Activated CD4-positive, alpha-beta T cell treated with anti-CD3 and anti-CD28 coated beads, Interleukin-2, amount 50 U/mL, for 4 hours (primary cell): ENCODE measurements around the gene NECTIN1.

Source experiments
- DNase-seq, 2 experiments: peaks; one replicate each; pipeline ENCODE4 v3.0.0-alpha.2; 2020

NECTIN1 gene

DNA sequence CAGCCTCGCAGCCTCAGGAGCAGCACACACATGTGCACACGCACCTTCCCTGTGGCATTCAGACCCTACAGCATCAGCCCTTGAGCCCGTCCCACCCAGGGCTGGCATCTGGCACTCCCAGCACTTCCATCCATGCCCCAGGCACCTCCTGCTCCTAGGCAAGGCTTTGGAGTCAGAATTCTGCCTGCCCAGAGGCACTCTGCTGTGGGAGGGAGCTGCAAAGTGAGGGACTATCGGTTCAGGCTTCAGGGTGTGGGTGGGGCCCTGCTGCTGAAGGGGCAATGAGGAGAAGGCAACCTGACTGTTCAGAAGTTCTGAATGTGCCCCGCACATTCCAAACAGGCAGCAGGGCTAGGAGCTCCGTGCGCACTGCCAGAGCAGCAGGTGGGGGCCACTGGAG is 39.7 kb downstream of the NECTIN1 start:
- DNase-seq, result no peak

DNA sequence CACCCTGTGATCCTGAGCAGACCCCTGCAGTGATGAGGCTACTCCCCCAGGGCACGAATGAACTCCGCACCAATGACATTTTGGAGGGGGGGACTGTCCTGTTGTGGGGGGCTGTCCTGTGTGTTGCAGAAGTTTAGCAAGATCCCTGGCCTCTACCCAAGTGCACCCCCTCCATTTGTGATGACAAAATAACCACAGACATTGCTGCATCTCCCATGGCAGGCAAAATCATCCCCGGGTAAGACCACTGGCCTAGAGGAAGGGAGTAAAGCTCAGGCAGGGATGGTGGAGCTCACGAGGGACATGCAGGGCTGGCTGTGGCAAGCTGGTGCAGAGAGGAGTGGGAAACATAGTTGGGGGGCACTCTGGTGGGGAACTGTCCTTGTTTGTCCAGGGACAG is 40.6 kb downstream of the NECTIN1 start:
- no peak for DNase-seq

DNA sequence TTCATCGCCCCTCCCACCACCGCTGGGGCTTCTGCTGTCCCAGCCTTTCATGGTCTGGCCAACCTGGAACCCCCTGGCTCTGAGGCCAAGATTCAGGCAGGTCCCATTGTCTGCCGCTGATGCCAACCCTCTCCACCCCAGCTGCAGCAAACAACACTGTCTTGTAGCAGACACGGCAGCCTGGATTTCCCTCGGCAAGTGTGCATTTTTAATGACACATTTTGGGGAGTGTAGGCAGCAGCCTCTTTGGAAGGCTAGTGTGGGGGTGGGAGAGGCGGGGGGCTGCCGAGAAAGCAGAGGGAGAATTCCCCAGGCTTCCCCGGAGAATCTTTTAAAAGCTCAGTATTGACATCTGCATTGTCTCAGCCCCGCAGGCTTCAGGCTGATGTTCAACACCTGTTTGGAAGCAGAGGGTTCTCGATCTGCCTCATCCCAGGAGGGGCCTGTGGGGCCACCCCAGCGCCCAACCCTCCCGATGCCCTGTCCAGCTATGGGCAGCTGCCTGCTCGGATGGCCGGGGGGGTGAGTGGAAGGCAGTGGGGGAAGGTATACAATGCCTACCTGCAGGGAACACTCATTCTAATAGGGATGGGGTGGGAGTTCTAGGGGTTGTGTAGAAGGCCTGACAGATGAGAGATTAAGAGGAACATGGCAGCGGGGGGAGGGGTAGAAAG is 41.5 kb downstream of the NECTIN1 start:
- DNase-seq, result no peak

DNA sequence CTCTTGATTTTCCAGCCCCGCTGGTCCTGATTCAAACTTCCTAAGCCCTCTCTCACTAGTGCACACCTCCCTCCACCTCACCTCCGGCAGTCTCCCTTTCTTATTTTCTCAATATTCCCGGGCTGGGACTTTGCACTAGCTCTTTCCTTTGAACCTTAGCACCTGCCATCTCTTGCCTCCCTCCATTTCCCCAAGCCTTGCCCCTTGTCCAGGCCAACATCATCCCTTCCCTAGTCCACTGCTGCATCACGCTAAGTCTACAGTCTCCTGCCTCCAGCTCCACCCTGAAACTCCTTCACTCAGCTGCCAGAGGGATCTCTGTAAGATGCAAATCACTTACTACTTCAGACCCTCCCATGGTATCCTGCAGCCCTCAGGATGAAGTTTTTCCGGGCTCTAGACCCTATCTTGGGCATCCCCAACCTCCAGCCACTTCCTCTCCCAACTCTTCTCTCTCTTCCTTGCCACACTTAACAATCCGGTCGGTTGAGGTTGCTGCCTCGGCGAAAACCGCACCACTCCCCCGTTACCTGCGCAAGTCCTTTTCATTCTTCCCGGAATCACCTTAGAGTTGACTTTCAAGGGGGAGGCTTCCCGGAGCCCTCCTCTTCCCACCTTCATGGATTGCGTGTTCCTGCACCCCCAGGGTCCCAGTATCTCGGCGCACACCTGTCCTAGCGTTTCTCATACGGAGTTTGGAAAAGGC is 42.7 kb downstream of the NECTIN1 start:
- no peak for DNase-seq

DNA sequence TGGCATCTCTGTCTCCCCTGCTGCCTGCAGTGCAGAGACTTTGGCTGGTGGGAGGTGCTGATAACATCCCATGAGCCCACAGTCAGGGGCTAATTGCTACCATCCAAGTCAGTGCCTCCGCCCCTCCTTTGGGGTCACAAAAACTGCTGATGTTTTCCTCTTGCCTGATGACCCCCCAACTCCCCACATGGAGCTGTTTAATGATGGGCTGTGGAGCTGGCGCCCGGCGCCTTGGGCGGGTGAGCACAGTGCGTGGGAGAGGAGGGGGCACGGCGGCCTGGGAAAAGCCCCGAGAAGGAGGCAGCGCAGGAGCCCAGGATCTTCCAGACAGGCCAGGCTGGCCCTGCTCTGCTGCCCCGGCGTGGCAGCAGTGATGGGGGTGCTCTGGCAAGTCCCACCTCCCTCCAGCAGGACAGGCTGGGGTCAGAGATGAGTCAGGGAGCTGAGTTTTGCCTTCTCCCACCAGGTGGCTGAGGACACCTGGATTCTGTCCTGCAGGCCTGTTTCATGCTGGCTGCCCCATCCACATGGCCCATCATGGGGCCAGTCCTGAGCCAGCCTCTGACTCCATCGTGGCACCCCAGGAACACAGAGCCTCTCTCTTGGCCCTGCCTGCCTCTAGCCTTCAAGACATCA is 43.8 kb downstream of the NECTIN1 start:
- DNase-seq, result no peak

DNA sequence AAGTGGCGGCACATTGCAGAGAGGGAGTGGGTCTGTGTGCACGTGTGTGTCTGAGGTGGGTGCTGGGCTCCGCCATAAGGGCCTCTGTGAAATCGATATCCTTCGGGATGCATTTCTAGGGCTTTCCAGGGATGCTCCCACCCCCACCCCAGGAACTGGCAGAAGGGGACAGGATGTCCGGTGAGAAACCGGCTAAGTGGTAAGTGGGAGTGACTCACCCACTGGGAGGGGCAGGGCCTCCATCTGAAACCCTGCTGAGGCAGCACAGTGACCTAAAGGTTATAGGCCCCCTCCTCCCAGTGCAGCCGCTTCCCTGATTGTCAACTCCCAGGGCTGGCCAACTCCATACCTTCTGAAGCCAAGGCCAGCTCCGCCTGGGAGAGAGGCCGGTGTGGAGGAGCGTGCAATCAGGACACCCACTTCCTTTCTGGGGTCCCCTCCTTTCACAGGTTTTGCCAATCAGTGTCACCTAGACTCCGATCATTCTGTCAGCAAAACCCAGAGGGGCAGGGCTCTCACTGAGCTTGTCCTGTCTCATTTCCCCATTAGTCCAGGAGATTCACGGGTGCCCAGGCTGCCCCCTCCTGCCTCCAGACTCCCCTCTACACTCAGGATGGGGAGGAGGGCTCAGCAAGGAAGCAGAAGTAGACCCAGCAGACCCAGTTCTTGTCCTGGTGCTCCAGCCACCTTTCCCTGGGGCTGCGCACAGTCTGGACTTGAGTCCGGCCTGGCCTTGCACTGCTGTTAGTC is 44.5 kb downstream of the NECTIN1 start:
- DNase-seq, result no peak

DNA sequence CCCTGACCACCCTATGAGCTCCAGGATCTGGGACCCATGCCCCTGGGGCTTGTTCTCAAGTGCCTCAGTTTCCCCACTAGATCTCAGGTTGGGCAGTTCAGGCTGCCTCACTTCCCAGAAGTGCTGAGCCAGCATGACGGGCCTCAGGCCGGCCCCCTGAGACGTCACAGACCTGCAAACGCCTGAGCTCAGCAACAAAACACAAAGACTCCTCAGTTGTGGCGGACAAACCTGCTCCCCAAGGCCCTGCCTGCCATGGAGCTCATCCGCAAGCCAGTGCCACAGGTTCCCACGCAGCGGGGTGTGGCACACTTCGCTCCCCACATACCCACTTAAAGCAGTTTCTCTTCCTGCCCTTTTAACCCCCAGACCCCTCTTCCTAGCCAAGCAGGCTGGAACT is 45.2 kb downstream of the NECTIN1 start:
- DNase-seq, result no peak

DNA sequence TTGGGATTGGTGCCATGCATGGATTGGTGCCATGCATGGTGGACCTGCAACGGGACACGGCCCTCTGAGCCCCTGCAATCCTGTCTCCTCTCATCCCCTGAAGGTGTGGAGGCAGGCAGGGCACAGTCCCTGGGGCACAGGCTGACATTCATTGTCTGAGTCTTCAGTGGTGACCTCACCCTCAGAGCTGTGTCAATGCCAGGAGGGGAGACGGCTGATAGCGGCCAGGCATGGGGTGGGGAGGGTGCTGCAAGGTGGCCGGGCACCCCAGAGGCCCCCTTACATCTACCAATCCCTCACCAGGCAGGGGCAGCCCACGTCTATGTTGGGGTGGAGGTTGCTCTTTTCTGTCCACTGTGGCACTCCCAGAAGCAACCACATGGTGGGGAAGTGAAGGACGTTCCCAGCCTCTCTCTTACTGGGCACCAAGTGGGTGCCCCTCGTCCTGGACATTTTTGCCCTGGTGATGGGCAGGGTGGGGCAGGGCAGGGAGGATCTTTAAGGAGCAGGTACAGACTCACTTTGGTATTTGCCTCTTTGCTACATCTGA is 47.6 kb downstream of the NECTIN1 start:
- DNase-seq, result no peak

DNA sequence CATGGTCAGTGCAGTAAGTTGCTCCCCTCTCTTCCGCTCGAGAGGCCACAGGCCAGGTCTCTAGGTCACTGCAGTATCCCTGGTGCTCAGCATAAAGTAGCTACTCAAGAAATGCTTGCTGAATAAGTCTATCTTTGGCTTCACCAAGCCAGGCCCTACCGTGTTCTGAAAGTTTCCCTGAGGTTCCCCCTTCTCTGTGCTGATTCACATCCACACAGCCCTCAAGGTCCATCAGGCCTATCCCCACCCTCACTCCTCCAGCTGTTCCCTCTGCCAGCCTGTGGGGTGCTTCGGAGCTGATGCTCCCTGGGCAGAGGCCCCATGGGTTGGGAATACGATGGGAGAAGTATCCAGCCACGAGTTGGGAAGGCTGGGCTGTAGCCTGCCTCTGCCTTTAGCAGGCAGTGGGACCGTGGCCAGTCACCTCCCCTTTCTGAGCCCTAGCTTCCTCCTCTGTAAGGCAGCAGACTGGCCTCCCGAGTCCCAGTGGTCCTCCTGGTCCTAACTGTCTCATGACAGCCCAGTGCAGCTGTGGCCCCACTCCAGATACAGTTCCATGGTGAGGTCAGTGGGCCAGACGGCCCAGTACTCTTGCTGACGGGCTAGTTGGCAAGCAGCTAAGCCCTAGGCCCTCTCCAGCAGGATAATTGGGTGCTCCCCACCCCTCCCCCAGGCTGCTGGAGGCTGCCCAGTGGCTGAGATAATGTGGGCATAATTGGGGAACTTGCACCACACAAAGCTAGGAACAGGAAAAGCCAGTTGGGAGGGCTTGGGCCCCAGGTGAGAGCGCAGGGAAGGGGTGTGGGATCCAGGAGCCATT is 48.2 kb downstream of the NECTIN1 start:
- DNase-seq, result no peak

DNA sequence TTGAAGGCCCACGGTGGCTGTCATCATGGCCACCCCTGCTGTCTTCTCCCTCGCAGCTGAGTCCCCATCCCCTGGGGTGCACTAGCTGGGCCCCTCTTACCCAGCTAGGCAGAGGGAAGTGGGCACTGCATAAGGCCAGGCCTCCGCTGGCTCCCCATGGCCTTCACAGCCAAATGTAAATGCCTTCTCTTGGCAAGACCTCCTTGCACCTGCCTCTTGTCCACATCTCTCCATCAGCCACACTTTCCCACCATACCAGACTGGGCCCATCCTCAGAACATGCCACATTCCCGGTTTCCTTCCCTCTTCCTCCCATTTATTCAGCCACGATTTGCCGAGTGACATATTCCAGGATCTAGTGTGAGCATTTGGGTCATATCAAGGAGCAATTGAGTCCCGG is 49.7 kb downstream of the NECTIN1 start:
- DNase-seq, result no peak

DNA sequence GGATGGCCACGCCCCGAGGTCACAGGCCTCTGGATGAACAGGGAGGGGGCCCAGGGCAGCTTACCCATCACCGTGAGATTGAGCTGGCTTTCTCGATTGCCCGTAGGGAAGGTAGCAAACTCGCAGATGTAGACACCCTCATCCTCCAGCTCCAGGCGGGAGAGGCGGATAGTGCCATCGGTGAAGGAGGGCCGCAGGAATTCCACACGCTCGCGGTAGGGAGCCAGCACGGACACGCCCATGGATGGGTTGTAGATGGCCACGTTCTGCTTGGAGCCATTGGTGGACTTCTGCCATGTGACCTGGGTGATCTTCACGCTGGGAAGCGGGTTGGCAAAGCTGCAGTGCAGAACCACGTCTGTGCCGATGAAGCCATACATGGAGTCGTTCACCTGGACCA is 50.6 kb downstream of the NECTIN1 start:
- DNase-seq, result no peak

DNA sequence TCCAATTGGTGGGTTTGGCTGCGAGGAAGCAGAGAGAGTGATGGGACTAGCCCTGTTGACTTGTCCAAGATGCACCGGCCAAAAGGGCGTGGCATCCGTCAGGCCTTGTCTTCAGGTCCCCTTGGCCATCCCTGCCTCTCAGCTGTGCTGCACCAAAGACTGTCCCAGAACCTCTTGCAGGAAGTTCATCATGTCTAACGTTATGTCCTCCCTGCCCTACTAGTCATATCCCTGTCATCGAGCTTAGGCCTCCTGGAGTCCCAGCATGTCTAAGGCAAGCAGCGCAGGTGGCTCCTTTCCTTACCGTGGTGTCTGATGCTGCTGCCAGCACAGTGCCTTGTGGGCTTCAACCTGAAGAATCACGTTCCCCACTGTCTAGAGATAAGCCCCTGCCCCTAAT is 51.2 kb downstream of the NECTIN1 start:
- DNase-seq, result no peak

DNA sequence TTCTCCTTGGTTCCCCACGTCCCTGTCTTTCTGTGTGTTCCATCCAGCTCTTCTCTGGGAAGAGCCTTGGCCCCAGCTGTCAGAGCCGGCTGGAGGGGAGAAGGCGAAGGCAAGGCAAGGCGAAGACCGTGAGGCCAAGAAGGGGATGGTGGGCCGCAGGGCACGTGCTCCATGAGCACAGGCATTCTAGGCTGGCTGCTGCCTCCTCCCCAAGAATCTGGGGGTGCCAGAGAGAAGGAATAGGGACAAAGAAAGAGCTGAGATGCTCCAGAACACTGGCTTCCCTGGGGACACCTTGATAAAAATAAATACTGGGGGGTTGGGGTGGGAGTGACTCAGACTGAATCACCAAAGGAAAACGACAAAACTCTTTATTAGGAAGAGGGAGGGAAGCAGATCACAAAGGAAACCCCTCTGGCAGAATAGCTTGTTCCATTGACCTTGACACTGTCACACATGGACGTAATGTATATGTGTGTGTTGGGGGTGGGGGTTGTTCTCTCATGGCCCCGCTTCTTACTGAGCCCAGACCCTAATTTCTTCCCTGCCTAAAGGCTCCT is 52.5 kb downstream of the NECTIN1 start:
- DNase-seq, result no peak

DNA sequence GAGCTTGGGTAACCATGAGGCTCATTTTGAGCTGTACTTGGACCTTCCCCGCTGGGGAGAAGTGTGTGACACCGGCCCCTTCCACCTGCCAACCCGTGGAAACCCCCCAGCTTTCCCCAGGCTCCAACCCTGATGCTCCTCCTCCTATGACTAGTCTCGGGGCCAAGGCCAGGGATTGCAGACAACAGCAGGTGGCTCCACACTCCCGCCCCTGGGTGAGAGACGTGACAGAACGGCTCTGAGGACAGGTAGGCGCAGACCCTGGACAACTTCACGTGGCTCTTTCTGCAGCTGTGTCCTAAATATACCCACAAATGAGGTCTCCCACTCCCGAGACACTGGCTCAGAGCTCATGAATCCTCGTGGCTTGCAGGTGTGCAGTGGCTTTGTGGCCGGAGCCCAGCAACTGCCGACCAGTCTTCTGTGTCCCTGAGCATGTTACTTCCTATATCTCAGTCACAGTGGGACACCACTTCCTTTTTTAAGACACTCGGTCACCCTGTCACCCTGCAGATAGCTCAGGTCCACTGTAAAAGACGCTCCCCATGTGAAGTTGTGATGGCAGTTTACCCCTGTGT is 55.2 kb downstream of the NECTIN1 start:
- DNase-seq, result peak in 1 of 2 experiments; percentile 4

DNA sequence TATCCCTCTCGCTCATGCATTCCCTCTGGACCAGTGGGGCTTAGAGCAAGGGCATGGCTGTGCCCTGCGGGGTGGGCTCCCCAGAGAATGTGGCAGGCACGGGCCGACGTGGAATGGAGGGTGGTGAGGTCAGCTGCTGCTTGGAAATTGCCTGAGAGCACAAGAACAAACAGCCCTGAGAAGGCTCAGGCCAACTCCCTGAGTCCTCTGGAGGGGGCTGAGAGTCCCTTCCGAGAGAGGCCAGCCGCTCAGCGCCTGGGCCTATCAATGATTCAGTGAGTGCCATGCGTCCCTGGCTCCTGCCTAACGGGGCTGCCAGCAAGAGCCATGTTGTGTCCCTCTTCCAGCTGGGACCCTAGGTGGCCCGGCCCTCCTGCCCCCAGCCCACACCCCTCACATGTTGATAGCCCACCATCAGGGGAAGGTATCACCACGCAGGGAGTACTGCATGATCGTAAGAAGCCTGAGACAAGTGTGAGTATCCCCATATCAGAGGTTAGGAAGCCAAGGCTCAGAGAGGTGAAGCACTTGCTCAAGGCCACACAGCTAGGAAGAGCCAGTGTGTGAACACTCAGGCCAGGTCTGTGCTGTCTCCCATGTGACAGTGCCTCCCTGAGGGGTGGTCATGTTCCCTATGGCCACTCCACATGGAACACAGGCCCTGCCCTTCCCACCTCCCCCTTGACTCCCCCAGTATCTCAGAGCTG is 55.8 kb downstream of the NECTIN1 start:
- no peak for DNase-seq

DNA sequence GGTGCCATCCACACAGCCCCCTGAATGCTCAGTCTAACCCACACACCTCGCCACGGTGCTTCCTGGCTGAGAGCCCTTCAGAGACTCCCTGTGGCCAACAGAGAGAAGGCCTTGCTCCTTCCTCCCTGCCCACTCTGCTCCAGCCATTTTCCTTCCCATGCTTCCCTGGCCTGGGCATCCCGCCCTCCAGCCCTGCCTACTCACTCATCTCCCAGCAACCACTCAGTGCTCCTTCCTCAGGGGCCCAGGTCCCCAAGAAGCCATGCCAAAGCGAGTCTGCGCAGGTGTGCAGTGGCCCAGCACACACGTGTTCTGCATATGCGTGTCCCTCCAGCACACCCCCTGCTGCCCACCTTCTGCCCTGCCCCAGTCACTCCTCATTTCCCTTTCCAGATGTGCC is 56.4 kb downstream of the NECTIN1 start:
- DNase-seq, result no peak

DNA sequence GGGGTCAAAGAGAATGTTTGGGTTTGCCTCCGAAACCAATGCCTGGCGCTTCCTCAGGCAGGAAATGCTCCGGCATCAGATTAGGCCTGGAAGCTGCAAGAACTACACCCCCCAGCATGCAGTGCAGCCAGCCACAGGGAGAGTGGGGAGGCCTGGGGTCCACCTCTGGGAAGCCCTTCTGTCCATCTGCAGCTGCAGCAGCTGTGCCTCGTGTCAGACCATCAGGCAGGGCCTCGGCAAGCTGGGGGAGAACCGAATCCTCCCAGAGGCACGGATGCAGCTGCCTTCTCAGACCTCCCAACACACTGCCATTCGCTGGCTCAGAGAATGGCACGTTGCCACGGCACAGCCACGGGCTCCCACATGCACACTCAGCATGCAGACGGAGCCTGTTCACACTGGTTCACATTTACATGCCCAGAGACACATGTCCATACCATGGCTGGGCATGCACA is 57.4 kb downstream of the NECTIN1 start:
- DNase-seq, result no peak

DNA sequence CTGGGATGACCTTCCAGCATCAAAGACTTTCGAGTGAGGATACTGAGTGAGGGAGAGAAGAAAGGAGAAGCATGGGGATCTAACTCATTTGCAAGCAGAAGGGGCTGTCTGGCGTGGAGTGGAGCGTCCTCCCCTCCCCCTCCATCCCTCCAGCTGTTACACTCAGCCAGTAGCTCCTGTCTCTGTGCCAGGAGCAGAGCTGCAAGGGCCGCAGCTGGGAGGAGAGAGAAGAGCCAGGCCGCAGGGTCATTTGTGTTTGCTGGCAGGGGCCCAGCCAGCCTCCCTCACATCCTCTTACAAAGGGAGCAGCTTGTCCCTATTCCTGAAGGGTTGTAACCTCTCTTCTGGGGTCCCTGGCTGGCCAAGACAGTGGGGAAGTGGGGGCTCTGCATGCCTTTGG is 57.9 kb downstream of the NECTIN1 start:
- DNase-seq, result no peak

DNA sequence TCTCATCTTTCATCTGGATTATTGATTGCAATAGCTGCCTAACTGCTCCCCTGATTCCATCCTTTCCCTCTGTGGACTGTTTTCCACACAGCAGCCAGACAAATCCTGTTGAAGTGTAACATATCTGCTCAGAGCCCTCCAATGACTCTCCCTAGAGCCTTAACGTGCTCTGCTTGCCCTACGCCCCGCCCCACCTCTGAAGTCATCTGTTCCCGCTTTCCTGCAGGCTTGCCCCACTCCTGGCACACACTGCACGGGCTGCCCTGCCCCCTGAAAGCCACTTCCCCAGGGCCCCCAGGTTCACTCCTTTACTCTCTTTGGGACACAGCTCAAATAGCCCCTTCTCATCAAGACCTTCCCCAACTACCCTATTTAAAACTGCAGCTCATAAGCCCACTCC is 59.5 kb downstream of the NECTIN1 start:
- DNase-seq, result no peak

DNA sequence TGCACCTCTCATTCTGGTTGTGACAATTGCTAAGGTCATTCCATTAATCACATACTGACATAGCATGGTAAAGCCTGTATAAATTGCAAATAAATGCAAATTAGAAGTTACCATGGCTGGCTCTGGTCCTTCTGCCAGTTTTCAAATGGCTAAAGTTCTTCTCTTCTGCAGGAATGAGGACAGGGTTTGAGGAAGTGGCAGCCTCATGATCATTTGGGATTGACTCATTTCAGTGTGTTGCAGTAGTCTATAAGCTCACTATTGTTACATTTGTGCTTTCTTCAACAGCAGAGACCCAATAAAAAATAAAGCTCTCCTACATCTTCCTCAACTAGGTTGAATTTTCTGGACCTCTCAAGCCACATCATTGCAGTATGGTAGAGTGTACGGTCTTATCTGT is 60.3 kb downstream of the NECTIN1 start:
- no peak for DNase-seq
